ENCODE measurements around the gene FAM229B.

- TF ChIP-seq CTCF (IDR thresholded peaks at IDR 0.05; ENCODE audit: low read length) (no peak), EZH2 (optimal IDR thresholded peaks at IDR 0.05; ENCODE audit: low read depth, low read length) (no peak)
Measured at GRCh38 chr6:112106562-112106961, 19.2 kb downstream of the FAM229B start.
